HG02970 (cell line): ENCODE data around the gene EFHD2.
"Not testable (repeated sequence)": the region's sequence is repeated elsewhere in the genome, so short reads cannot be mapped to it uniquely, and the experiment has no call there.

Experiments used
- ATAC-seq: cut with Tn5 transposase; IDR thresholded peaks from one replicate; pipeline ENCODE4 v1.9.1; 2021; ENCODE audit warnings: mild to moderate bottlenecking, moderate library complexity, moderate number of reproducible peaks; ENCODE audit not compliant: unreplicated experiment, low FRiP score

EFHD2 gene

GRCh38 chr1:15410884-15411245 is 1.2 kb downstream of the EFHD2 start:
- ATAC-seq: no peak

DNA sequence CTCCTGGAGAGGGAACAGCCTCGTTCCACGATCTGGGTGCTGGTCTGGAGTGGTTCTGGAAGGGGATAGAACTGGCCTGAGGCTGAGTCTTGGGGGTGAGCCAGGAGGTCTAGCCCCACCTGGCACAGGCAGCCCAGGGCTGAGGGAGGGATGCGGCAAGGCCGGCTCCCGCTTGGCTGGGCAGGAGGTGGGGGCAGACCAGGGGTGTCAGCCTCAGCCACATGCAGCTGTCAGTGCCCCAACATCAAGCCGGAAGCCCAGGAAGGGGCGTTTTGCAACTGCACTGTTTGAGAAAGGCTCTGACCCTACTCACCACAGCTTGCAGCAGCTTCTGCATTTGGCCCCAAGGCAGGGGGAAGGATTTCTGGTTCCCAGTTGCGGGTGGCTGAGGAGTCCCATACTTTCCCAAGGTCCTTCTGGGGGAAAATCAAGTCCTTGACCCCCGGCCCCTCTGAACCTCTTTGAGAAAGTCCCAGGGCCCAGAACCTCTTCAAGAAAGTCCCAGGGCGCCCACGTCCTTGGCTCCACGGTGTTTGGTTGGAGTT is 2.0 kb downstream of the EFHD2 start:
- ATAC-seq: no peak

DNA sequence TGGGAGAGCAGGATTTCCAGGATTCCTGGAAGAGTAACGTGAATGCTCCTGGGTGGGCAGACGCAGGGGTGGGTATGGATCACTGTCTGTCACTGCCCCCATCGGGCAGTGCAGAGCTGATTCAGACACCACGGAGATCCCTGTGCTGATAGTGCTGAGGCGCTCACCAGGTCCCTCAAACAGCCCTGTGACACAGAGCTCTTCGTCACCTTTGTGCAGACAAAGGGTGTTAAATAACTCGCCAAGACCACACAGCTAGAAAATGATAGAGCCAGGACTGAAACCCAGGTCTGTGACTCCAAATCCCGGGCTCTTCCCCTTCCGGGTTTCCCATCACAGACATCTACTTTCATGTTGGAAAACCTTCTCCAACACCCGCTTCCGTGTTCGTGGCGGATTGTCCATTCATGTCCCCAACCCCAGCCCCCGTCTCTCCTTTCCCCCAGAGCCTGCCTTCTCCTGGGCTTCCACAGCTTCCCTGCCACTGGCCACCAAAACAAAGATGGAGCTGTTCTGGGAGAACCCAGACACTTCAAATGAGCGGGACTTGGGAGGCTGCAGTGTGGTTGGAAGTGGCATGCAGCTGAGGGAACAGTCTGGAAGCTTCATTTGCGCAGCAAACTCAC is 2.6 kb downstream of the EFHD2 start:
- ATAC-seq: no peak

GRCh38 chr1:15412843-15413242 is 3.2 kb downstream of the EFHD2 start:
- ATAC-seq: no peak

GRCh38 chr1:15413563-15414444 is 4.1 kb downstream of the EFHD2 start:
- ATAC-seq: no peak

GRCh38 chr1:15414445-15414983 is 4.8 kb downstream of the EFHD2 start:
- ATAC-seq: no peak

- ATAC-seq: peak; percentile 26
Observed at GRCh38 chr1:15417059-15417934, 7.6 kb downstream of the EFHD2 start.

GRCh38 chr1:15418806-15419515 is 9.3 kb downstream of the EFHD2 start:
- no peak for ATAC-seq

DNA sequence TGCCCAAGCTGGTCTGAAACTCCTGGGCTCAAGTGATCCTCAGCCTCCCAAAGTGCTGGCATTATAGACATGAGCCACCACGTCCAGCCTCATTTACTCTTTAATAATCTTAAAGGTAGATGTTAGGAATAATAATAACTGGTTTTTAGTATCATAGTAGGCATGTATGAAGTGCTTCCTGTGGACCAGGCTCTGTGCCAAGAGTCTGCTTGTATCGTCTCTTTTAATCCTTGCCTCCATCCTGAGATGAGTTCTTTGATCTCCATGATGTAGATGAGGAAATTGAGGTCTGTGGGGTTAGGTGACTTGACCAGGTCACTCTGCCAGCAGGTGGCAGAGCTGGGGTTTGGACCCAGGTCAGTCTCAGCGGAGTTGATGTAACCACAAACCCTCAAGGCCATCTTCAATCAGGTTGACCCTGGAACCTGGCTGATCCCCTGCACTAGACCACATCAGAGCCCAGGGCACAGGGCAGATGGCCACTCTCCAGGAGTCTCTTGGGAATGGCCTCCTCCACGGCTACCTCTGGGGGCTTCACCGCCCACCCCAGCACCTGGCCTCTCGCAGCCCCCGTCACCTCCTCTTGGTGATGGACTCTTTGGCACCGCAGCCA is 11.3 kb downstream of the EFHD2 start:
- no peak for ATAC-seq

DNA sequence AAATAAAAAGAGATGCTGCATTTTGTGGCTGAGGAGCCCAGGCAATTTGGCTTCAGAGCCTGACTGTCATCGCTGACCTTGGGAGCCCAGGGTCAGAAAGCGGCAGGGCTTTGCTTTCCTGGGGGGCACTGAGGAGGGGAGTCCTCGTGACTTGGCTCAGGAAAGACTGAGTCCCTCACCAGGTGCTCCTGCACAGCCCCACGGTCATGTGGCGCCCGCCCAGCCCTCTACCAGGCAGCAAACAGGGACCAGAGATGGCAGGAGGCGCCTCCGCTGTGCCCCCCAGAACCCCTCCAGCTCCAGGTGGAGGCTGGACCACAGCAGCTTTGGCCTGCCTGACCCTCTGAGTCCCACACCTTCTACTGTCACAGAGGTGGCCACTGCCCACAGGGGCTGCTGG is 13.2 kb downstream of the EFHD2 start:
- ATAC-seq: no peak

- ATAC-seq: no peak
Observed at GRCh38 chr1:15423355-15424077, 13.8 kb downstream of the EFHD2 start.

GRCh38 chr1:15424146-15424667 is 14.5 kb downstream of the EFHD2 start:
- ATAC-seq: no peak

DNA sequence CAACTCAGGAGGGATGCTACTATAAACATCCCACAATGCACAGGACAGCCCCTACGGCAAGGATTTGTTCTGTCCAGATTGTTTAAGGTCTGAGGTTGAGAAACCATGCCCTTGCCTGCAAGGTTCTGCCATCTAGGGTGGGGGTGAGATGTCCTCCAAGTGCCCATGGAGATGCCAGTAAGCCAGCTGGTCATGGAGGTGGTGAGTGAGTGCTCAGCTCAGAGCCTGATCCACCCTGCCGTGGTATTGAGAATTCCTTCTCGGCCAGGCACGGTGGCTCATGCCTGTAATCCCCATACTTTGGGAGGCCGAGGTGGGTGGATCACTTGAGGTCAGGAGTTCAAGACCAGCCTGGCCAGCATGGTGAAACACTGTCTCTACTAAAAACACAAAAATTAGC is 15.3 kb downstream of the EFHD2 start:
- no peak for ATAC-seq

DNA sequence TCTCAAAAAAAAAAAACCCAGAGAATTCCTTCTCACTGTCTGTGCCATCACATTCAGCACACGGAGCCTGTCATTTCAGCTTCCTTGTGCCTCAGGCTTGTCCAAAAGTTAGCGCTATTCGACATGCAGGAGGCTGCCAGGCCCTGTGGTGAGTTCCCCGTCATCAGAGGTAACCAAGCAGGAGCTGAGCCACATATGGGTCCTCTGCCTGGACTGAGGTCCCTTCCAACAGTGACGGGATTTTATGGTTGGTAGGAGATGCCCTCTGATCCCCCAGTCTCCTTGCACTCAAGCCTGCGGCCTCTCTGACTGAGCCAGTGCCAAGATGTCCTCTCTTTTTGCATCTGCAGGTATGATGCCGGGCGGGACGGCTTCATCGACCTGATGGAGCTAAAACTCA is 15.8 kb downstream of the EFHD2 start:
- ATAC-seq: no peak

DNA sequence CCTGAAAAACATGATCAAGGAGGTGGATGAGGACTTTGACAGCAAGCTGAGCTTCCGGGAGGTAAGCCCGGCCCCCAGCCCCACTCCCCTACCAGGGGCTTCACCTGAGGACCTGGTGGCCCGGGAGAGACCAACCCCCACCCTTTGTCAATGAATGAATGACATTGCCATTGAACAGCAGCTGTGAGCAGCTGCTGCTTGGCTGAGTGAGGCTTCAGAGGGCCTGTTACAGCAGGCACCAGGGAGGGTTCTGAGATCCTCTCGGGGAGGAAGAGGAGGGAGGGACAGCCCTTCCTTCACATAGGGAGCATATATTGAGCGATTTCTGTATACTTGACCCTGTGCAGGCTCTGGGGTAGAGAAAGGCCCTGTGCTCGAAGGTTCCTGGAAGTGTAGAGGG is 16.3 kb downstream of the EFHD2 start:
- no peak for ATAC-seq

DNA sequence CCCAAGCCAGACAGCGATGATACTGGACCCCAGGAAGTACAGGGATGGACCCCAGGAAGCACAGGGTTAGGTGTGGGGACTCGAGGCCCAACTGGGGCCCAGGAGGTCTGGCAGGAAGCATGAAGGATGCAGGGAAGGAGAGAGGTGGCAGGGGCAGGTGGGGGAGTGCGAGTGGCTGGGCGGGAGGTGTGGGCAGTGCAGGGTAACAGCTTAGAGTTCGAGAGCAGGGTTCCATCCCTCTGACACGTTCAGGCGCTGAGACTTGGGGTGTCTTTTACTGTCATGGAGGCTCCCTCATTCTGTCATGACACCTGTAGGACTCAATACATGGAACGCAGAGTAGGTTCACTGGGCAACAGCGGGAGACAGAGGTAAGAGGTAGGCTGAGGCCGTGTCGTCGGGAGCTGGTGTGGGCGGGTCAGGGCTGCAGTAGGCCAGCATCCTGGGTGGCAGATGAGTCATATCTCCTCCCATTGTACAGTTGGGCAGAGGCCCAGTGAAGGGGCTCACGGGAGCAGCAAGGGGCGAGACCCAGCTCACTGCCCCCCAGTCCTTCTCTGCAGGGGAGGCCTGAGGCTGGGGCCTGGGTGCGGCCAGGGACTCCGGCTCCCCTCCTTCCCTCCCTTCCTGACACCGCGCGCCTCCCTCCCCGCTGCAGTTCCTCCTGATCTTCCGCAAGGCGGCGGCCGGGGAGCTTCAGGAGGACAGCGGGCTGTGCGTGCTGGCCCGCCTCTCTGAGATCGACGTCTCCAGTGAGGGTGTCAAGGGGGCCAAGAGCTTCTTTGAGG is 17.0 kb downstream of the EFHD2 start:
- ATAC-seq: no peak

DNA sequence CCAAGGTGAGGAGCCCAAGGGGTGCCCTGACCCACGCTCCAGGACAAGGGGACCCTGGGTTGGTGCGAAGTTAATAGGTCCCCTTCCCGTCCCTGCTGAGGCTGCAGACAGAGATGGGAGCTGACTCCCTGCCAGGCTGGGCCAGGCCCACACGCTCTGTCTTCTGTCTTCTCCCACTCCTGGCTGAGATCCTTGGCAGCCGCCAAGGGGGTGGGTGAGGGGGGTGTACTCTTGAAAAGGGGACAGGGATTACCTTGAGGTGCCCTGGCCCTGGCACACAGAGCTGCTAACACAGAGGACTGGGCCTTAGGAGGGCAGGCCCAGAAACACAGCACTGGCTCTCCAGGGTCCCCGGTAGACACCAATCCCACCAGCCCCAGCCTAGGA is 17.6 kb downstream of the EFHD2 start:
- no peak for ATAC-seq

GRCh38 chr1:15428252-15428651 is 18.6 kb downstream of the EFHD2 start:
- ATAC-seq: not testable (repeated sequence)
